GM12891 (cell line): ENCODE measurements around the gene BRIP1.

Experiments
- PAX5 ChIP-seq: IDR thresholded peaks from 2 replicates; pipeline ENCODE4 v1.6.1; 2011; ENCODE audit warnings: low read length, moderate library complexity, mild to moderate bottlenecking; ENCODE audit not compliant: insufficient read depth, severe bottlenecking
- POLR2A ChIP-seq: IDR thresholded peaks from 2 replicates; pipeline ENCODE4 v1.6.1; 2011; ENCODE audit warnings: low read depth, low read length, control low read depth
- POLR2AphosphoS5 ChIP-seq: IDR thresholded peaks from 2 replicates; pipeline ENCODE4 v1.6.1; 2011; ENCODE audit warnings: low read depth, low read length, control low read depth
- SPI1 ChIP-seq: IDR thresholded peaks from 2 replicates; pipeline ENCODE4 v1.6.1; 2011; ENCODE audit warnings: low read depth, low read length, control low read depth
- TAF1 ChIP-seq: IDR thresholded peaks from 2 replicates; pipeline ENCODE4 v1.6.1; 2011; ENCODE audit warnings: low read depth, low read length, control low read depth

GRCh38 chr17:61739002-61739401 is 124.3 kb downstream of the BRIP1 start:
- no peak for TF ChIP-seq PAX5
- no peak for TF ChIP-seq POLR2A
- TF ChIP-seq POLR2AphosphoS5, result no peak
- TF ChIP-seq TAF1, result no peak
- TF ChIP-seq SPI1, result no peak
